ENCODE data around the gene MDK. TPM values are rescaled to one million over a fixed set of nuclear protein-coding genes. Genes with fewer than 3 reads are reported as not detected.

MDK gene
- total and polyA plus RNA-seq, 2 experiments from 2014 or later = 388 to 477 TPM

DNA sequence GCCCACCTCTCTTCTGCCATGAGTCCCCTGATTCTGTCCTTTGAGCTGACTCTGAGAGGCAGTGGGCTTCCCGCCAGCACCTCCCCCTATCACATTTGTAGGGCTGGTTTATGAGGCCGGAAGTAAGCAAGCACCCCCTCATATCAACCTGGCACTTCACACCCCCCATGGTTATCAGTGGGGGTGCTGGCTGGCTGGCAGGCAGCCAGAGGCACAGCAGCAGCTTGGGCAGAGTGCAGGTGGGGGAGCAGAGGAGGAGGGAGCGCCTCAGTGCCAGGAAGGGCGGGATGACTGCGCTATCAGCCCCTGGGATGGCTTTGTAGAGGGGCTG is 33.0 kb downstream of the MDK start:
- no peaks in the 10 kb centered on the region for H3K9me2 ChIP-seq (ENCODE audit: insufficient read depth)
- no peak overlapping the region for H2AFZ ChIP-seq
- H3K27me3 ChIP-seq (ENCODE audit: insufficient read depth) = no peaks in the 10 kb centered on the region
- H3F3A ChIP-seq (replicated peaks; ENCODE audit: low read depth) = no peaks in the 10 kb centered on the region
- peaks cover 4% of the 10 kb centered on the region; the same call in 1 of the 2 replicates for H3K4me1 ChIP-seq (ENCODE audit: insufficient read depth)
- TF ChIP-seq NANOG (IDR thresholded peaks at IDR 0.05; ENCODE audit: borderline replicate concordance) = no peak
- no peak for TF ChIP-seq REST (IDR thresholded peaks at IDR 0.05; ENCODE audit: unreplicated experiment)
- no peak for TF ChIP-seq ZNF331 (CRISPR knock-in tag; IDR thresholded peaks at IDR 0.05; ENCODE audit: low read depth)
- TF ChIP-seq STAT1 (IDR thresholded peaks at IDR 0.05; ENCODE audit: unreplicated experiment) = no peak
- no peak for TF ChIP-seq JUNB (IDR thresholded peaks at IDR 0.05; ENCODE audit: unreplicated experiment)
- no peak for TF ChIP-seq CREB1 (CRISPR knock-in tag; IDR thresholded peaks at IDR 0.05; ENCODE audit: low read depth)
- TF ChIP-seq, protein P1, sequence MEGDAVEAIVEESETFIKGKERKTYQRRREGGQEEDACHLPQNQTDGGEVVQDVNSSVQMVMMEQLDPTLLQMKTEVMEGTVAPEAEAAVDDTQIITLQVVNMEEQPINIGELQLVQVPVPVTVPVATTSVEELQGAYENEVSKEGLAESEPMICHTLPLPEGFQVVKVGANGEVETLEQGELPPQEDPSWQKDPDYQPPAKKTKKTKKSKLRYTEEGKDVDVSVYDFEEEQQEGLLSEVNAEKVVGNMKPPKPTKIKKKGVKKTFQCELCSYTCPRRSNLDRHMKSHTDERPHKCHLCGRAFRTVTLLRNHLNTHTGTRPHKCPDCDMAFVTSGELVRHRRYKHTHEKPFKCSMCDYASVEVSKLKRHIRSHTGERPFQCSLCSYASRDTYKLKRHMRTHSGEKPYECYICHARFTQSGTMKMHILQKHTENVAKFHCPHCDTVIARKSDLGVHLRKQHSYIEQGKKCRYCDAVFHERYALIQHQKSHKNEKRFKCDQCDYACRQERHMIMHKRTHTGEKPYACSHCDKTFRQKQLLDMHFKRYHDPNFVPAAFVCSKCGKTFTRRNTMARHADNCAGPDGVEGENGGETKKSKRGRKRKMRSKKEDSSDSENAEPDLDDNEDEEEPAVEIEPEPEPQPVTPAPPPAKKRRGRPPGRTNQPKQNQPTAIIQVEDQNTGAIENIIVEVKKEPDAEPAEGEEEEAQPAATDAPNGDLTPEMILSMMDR (conservative IDR thresholded peaks at IDR 0.05; ENCODE audit: low read depth in 2 of 2) = no peak
- TF ChIP-seq ZNF114 (CRISPR knock-in tag; IDR thresholded peaks at IDR 0.05) = no peak
- no peak for TF ChIP-seq EZH2 (IDR thresholded peaks at IDR 0.05; ENCODE audit: low read depth, unreplicated experiment)
- TF ChIP-seq POLR2AphosphoS5 (IDR thresholded peaks at IDR 0.05; ENCODE audit: low read depth) = no peak
- no peak for TF ChIP-seq EZH2phosphoT487 (IDR thresholded peaks at IDR 0.05; ENCODE audit: unreplicated experiment)
- no peak for TF ChIP-seq ZNF462 (CRISPR knock-in tag; IDR thresholded peaks at IDR 0.05)
- no peak for TF ChIP-seq ETS1 (IDR thresholded peaks at IDR 0.05)
- Mint-ChIP-seq H3K9me3 (no peaks in the 10 kb centered on the region; the same call in 2 of the 3 replicates), H3K27me3 (ENCODE audit: insufficient read depth, low read depth, poor library complexity) (peaks cover 12% of the 10 kb centered on the region), H3K4me3 (no peak overlapping the region), H3K4me1 (peaks cover 23% of the 10 kb centered on the region; the same call in 2 of the 3 replicates), H3K27ac (0 out of 2 replicates have a peak overlapping the region, but pooled peaks have one; percentile 31), H3K36me3 (ENCODE audit: low read depth) (peaks cover 26% of the 10 kb centered on the region)
- ATAC-seq (no peak), DNase-seq (ENCODE audit: low spot score) (no peak)
- no peaks in the 10 kb centered on the region for H3K79me2 ChIP-seq (replicated peaks; ENCODE audit: insufficient read depth)
- no peak overlapping the region for H3K4me2 ChIP-seq
- no peaks in the 10 kb centered on the region for H4K20me1 ChIP-seq (replicated peaks; ENCODE audit: insufficient read depth)
- no peak overlapping the region for H3K4me3 ChIP-seq
- no peaks in the 10 kb centered on the region for H3K36me3 ChIP-seq (ENCODE audit: insufficient read depth)
- no peak overlapping the region for H3K27ac ChIP-seq (ENCODE audit: low read depth)

Data from GM23338 (cell line).